ENCODE results near the gene SHISA9. TPM values are rescaled to one million over a fixed set of nuclear protein-coding genes. Genes with fewer than 3 reads are reported as not detected.

The SHISA9 gene
- total RNA-seq, 1 experiment from 2014 or later = not detected

- no peaks in the 10 kb centered on the region for H3K4me1 ChIP-seq (ENCODE audit: control insufficient read depth in 1 of 2, insufficient read depth in 2 of 2, low read length in 2 of 2)
- no peaks in the 10 kb centered on the region for H4K20me1 ChIP-seq (ENCODE audit: insufficient read depth)
- CTCF ChIA-PET = no interaction called here
- H3K79me2 ChIP-seq (ENCODE audit: insufficient read depth, low read length) = no peaks in the 10 kb centered on the region
- RAD21 ChIA-PET (ENCODE audit: low non-redundant PET in 1 of 2, low total read pairs in 2 of 2, uncharacterized antibody in 2 of 2, unreplicated experiment in 2 of 2) = no interaction called here
- H3K27me3 ChIP-seq (ENCODE audit: insufficient read depth, low read length) = no peaks in the 10 kb centered on the region
- no peak overlapping the region for H3K4me3 ChIP-seq (replicated peaks in 1 of 2; ENCODE audit: low read depth in 1 of 2, low read length in 2 of 2)
- no peak overlapping the region for H3K9ac ChIP-seq (ENCODE audit: low read length)
- no peak for DNase-seq (ENCODE audit: low read depth, low spot score)
- H3K9me3 ChIP-seq (ENCODE audit: control insufficient read depth in 1 of 2, insufficient read depth in 1 of 2, low read depth in 1 of 2, low read length in 2 of 2) = no peaks in the 10 kb centered on the region
- no peak overlapping the region for H2AFZ ChIP-seq (ENCODE audit: low read depth, low read length, poor library complexity, severe bottlenecking)
- intact Hi-C loops (cut with micrococcal nuclease) = no loop called here
- H3K4me2 ChIP-seq (ENCODE audit: low read length) = no peak overlapping the region
- no peak for TF ChIP-seq EZH2 (IDR thresholded peaks at IDR 0.05)
- no peak for TF ChIP-seq ZBTB33 (IDR thresholded peaks at IDR 0.05; ENCODE audit: extremely low read depth, insufficient replicate concordance, low read length)
- TF ChIP-seq EZH2phosphoT487 (IDR thresholded peaks at IDR 0.05; ENCODE audit: borderline replicate concordance) = no peak
- no peak for TF ChIP-seq CTCF (IDR thresholded peaks at IDR 0.05 in 2 of 3, conservative IDR thresholded peaks at IDR 0.05 in 1 of 3; ENCODE audit: borderline replicate concordance in 1 of 3, insufficient read depth in 1 of 3, low read depth in 2 of 3, low read length in 2 of 3)
- no peak for TF ChIP-seq POLR2A (IDR thresholded peaks at IDR 0.05; ENCODE audit: borderline replicate concordance, extremely low read depth, insufficient read depth, insufficient read length)
- no peak for TF ChIP-seq POLR2AphosphoS5 (IDR thresholded peaks at IDR 0.05; ENCODE audit: low read depth, low read length)
- TF ChIP-seq SP1 (IDR thresholded peaks at IDR 0.05; ENCODE audit: low read depth) = no peak
- no peaks in the 10 kb centered on the region for H3K9me2 ChIP-seq (ENCODE audit: insufficient read depth)
- H3K36me3 ChIP-seq (ENCODE audit: control insufficient read depth in 1 of 2, insufficient read depth in 2 of 2, low read length in 2 of 2) = no peaks in the 10 kb centered on the region
- H3K27ac ChIP-seq (ENCODE audit: low read depth, low read length) = no peak overlapping the region
- no peak for ATAC-seq
- POLR2A ChIA-PET = no interaction called here
- BruUV-seq (replicated peaks) = no TSS peak
Observed at GRCh38 chr16:13062219-13062618, 160.8 kb downstream of the SHISA9 start.
